ENCODE data around the gene MYBL2.

The MYBL2 gene

GRCh38 chr20:43681991-43682410 is 15.1 kb downstream of the MYBL2 start:
- DNase-seq: no peak

DNA sequence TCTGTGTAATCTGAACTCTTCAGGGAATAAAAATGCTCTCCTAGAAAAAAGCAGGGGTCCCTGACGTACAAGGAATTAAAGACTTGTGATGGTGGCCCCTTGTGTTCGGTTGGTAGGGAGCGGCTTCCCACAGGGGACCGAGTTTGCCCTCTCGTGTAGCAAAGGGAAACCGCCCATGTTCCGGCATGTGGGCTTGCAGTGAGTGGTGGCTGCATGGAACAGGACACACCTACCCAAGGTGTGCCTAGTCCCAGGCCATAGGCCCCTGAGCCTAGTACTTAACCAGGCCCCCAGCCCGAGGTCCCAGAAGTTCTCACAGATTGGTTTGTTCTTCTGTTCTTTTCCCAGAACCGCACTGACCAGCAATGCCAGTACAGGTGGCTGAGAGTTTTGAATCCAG is 15.5 kb downstream of the MYBL2 start:
- DNase-seq: no peak

GRCh38 chr20:43686820-43687219 is 19.9 kb downstream of the MYBL2 start:
- DNase-seq: no peak

DNA sequence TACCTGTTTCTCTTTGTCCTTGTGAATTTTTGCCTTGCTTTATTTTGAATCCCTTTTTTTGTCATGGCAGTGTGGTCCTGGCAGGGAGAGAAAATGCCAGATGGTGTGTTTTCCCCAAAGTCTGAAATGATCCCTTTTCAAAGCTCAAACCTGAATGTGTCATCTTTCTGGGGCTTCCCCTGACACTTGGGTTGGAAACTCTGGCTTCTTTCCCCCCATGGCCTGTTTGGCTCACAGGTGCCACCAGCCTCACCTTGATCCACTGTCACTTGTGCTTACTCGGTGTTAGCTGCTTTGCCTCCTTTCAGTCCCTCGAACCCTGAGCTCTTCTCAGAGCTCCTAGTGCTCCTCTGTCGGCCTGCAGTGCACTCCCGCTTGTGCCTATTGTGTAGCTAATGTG is 22.3 kb downstream of the MYBL2 start:
- DNase-seq: no peak

GRCh38 chr20:43690943-43691598 is 24.2 kb downstream of the MYBL2 start:
- no peak for DNase-seq

DNA sequence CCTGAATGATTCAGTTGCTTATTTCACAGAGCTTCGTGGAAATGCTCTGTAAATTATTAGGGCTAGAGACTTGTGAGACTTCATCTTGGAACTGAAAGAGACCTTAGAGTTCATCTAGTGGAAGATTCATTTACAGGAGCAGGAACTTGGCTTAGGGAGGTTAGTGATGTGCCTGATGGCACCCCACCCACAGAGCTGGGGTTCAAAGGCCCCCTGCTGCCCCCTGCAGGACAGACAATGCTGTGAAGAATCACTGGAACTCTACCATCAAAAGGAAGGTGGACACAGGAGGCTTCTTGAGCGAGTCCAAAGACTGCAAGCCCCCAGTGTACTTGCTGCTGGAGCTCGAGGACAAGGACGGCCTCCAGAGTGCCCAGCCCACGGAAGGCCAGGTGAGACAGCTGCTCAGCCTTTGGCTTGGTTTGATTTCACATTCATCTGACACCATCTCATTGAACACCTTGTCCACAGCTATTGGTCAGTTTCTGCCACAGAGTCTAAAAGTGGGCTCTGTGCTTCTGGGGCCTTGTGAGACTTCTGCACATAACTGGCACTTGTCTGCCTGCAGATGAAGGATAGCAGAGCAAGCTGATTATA is 25.1 kb downstream of the MYBL2 start:
- DNase-seq: peak in 21 of 51 donors; percentile 2 to 32 (median 6)

GRCh38 chr20:43694763-43695162 is 27.8 kb downstream of the MYBL2 start:
- no peak for DNase-seq

DNA sequence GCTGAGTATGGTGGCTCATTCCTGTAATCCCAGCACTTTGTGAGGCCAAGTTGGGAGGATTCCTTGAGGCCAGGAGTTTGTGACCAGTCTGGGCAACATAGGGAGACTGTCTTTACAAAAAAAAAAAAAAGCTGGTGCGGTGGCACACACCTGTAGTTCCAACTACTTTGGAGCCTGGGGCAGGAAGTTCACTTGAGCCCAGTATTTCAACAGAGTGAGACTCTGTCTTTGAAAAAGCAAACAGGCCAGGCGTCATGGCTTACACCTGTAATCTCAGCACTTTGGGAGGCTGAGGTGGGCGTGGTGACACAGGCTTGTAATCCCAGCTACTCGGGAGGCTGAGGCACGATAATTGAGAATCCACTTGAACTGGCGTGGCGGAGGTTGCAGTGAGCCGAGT is 28.7 kb downstream of the MYBL2 start:
- no peak for DNase-seq

DNA sequence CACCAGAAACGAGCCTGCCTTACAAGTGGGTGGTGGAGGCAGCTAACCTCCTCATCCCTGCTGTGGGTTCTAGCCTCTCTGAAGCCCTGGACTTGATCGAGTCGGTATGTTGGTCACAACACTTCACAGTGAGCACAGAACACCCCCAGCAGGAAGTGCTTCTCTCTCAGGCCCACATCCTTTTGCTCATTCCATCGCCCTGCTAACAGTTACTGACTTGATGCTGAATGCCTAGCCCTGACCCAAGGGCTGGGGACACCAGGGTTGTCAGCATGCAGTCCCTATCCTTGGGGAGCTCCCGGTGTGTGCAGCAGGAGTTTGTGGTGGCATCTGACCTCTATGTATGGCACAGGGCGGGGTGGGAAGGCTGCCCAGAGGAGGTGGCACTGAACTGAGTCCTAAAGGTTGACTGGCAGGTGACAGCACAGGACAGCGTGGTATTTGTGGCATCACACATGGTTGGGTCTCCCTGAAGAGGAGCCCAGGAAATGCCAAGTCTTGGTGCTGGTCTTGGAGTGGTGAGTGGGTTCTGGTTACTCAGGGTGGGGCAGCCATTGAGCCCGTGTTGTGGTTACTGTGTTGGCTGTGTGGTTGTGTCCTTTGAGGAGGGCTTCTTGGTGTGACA is 33.1 kb downstream of the MYBL2 start:
- DNase-seq: no peak

GRCh38 chr20:43700627-43701026 is 33.7 kb downstream of the MYBL2 start:
- no peak for DNase-seq

GRCh38 chr20:43702502-43702901 is 35.6 kb downstream of the MYBL2 start:
- DNase-seq: no peak

GRCh38 chr20:43710370-43711044 is 43.6 kb downstream of the MYBL2 start:
- no peak for DNase-seq

GRCh38 chr20:43711098-43711654 is 44.3 kb downstream of the MYBL2 start:
- no peak for DNase-seq

DNA sequence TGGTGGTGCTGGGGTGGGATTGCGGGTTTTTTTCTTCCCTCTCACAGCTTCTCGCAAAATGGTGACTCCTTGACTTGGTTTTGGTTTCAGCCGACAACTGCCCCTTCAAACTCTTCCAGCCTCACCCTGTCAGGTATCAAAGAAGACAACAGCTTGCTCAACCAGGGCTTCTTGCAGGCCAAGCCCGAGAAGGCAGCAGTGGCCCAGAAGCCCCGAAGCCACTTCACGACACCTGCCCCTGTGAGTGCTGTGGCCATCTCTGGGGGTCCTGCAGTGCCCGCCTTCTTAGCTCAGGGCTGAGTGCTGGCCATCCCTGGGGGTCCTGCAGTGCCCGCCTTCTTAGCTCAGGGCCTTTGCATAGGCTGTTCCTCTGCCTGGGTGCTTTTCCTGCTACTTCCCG is 48.1 kb downstream of the MYBL2 start:
- no peak for DNase-seq

DNA sequence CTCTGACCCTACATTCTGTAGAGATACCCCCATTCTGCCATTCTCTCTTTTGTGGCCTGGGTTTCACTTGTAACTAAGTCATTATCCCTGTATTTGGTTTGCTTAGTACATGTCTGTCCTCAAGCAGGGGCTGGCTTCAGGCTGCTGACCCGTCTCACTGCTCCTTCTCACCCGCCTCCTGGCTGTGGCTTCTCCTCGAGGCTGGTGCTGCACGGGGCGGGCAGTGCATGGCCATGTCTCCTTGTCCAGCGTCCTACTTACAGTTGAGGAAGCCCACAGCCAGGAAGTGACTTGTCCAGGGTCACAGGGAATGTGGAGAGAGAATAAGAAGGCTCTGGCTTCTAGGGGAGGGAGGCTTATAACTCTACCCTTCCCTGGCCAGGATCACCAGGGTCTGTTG is 48.6 kb downstream of the MYBL2 start:
- DNase-seq: no peak

DNA sequence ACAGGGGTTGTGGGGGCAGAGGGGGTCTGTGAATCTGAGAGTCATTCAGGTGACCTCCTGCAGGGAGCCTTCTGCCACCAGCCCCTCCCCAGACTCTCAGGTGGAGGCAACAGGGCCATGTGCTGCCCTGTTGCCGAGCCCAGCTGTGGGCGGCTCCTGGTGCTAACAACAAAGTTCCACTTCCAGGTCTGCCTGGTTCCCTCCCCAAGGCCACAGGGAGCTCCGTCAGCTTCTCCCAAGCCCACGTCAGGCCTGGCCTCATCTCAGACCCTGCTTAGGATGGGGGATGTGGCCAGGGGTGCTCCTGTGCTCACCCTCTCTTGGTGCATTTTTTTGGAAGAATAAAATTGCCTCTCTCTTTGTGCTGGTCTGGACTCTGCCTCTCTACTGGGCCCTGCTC is 49.2 kb downstream of the MYBL2 start:
- DNase-seq: no peak

DNA sequence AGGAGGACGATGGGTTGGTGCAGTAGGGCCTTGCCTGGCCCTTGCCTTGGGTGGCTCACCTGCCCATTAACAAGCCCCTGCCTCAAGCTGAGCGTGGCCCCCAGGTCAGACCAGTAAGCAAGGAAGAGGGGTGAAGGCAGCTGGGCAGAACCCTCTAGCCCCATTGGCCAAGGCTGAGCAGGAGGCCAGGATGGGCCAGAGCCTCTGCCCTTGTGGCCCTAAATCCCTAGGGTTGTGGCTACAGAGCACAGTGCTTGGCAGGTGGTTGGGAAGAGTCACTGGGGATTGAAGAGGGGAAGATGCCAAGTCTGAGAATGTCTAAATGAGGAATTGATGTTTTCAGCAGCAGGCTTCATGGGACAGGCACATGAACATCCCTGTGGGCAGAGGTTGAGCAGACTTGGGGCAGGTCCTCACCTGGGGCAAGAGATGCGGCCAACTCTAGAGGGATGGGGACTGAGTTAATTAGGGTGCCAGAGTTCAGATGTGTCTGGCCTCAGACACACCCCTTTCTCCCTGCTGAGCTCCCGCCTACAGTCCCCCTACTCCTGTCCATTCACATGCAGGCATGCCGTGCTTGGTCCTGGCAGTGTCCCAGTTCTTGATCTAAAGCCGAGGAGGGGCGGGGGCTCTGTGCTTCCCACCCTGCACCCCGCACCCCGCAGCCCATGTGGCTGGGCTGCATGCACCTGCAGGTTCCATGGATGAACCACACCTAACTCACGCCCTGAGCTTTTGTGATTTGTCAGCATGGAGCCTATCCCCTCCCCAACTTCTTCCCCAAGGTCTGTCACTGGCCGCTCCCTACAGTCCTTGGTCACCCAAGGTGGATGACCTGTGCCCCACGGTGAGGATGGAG is 50.1 kb downstream of the MYBL2 start:
- DNase-seq: no peak

DNA sequence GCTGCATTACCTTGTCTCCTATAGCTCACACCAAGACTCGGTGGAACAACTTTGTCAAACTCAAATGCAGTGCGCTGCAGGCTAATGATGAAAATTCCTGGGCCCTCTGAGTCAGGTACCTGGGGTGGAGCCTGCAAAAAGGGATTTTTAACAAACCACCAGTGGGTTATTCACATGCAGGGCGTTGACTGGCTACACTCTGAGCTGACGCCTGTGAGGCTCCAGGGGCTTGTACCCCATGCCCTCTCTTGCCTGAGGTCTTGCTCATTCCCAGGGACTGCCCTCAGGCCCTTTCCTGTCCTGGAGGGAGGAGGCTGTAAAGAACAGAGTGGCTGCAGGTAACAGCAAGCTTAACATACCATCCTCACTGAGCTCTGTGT is 50.7 kb downstream of the MYBL2 start:
- no peak for DNase-seq

GRCh38 chr20:43720007-43720406 is 53.1 kb downstream of the MYBL2 start:
- DNase-seq: no peak

DNA sequence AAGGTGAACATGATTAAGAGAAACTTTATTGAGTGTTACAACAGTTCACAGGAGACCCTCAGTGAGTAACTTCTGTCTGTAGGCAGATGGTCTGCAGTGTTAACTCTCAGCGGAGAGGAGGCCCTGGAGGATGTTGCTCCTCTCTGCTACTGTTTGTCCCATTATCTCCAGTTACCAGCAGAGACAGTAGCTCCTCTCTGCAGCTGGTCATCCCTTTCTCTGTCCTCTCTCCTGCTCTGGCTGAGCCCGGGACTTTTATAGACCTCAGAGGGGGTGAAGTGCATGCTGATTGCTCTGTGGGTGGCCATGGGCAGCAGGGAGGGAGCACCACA is 54.1 kb downstream of the MYBL2 start:
- DNase-seq: no peak

DNA sequence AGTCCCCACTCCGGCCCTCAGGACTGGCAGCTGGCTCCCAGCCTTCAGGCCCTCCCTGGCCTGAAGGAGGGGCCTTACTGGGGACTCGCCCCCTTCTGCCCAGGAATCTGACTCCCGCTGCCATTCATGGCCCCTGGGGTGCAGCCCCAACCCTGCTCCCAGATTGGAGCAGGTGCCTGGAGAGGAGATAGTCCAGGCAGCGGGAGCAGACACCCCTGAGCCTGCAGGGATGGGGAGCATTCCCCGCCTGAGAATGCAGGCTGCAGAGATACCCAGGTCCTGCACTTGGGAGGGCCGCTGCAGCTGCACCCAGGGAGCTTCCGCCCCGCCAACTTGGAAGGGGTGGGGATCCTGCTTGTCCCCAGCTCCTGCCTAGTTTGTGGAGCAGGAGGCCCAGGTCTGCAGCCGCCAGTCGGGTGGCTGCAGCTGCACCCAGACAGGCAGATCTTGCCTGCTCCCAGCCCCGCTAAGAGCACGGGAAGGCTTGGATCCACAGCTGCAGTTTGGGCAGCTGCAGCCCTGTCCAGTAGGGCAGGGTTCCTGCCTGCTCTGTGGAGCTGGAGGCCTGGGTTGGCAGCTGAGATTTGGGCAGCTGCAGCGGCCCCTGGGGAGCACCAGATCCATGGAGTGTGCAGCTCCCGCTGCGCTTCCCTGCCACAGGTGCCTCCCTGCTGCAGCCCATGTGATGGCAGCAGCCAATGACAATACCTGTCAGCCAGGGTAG is 54.7 kb downstream of the MYBL2 start:
- DNase-seq: no peak

Measured in hypothalamus (tissue), 51 donors.